ENCODE results near the gene MFN2.
"Not testable (repeated sequence)": the region's sequence is repeated elsewhere in the genome, so short reads cannot be mapped to it uniquely, and the experiment has no call there.

MFN2 gene

DNA sequence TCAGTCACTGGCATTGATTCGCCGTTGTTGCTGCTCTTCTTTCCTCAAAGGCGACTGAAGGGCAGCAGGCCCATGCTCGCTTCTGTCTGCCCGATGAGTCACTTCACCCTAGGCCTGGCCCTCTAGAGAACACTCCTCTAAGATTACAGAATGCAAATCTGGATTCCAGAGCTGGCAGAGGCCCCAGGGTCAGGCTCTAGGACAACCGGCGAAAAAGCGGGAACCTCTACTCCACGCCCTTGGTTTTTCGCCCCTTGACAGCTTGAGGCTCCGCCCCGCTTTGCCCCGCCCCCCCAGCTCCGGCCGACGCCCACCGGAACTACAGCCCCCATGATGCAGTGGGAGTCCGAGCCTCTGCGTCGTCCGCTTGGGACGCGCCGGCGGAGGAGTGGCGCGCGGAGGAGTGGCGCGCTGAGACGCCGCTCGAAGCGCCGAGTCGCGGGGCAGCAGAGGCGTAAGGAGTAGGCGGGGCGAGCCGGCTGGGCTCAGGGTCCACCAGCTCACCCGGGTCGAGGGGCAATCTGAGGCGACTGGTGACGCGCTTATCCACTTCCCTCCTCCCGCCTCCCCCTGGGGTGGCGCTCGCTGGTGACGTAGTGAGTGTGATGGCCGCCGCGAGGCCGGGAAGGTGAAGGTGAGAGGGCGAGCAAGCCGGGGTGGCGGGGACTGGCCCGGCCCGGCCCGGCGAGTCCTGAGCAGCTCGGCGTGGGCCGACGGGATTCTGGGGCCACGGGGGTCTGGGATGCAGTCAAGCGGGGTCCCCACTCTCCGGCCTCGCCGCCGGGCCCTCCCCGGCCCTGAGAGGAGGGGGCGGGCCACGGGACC, at the start of gene MFN2:
Gene MFN2 (plus strand): TSS at position 594 of the 825 bp plus-strand sequence. CDS start 8,725 bp downstream, outside the sequence.
- DNase-seq: peak; percentile 95

DNA sequence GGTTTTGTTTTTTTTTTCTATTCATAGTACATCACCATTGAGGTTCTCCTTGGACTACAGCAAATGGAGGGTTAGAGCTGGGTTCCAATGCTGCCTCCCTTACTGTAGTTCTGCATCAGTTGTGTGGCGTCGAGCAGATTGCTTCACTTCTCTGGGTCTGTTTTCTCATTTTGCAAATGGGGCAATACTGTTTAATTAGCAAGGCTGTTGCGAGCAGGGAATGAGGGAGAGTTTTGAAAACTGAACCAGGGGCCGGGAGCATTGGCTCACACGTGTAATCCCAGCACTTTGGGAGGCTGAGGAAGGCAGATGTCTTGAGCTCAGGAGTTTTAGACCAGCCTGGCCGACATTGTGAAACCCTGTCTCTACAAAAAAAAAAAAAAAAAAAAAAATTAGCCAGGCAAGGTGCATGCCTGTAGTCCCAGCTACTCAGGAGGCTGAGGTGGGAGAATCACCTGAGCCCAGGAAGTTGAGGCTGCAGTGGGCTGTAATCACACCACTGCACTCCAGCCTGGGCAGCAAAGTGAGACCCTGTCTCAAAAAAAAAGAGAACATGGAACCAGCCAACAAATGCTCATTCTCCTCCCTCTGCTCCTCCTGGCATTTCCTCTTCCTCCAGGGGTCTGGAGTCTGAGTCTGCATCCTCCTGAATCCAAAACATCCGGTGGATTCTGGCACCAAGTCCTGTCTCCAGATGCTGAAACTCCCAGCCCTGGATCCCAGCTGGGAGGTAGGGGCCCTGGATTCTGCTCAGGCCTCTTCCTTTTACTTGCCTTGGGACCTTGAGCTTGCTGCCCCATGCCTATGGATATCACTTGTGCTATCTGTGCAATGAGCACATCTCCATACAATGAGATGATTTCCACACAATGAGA, 49.4 kb upstream of the MFN2 start:
- no peak for DNase-seq

DNA sequence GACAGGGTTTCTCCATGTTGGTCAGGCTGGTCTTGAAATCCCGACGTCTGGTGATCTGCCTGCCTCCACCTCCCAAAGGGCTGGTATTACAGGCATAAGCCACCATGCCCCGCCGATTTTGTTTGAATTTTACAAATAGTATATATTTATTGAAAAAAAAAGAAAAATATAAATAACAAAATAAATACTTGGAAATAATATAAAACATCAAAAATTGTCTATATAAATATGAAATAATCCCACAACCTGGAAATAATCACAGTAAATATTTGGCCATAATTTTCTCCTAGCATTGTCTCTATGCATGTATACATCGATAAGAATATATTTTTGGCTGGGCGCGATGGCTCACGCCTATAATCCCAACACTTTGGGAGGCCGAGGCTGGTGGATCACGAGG, 48.4 kb upstream of the MFN2 start:
- DNase-seq: no peak

DNA sequence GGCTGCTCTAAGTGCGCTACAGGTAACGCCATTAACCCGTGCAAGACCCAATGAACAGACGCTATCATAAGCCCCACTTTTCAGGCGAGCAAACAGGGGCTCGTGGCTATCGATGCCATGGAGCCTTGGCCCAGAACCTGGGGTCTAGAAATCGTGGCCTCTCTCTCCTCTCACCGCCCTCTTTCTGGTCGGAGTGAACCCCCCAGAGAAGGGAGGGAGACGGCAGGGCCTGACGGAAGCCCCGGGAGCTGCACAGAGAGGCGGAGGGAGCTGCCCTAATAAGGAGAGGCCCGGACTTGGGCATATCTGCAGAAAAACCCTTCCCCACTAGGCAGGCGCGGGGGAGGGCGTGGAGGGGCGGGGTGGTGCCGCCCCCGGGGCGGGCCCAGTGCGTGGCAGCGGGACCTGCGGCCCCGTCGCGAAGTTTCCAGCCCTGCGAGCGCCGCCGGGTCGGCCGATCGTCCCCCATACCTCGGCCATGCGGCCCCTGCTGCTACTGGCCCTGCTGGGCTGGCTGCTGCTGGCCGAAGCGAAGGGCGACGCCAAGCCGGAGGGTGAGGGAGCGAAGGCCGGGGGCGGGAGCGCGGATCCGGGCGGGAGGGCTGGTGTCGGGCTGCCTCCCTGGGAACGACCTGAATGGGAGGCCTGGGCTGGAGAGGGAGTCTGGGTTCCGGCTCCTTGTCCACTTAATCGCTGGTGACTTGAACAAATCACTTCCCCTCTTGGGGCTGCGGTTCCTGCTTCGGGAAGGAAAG, 45.8 kb upstream of the MFN2 start, which contains the start of gene PLOD1:
Gene PLOD1 (plus strand): TSS at position 416 of the 755 bp plus-strand sequence. CDS start 63 bp downstream, at position 479.
- peak; percentile 94 for DNase-seq

DNA sequence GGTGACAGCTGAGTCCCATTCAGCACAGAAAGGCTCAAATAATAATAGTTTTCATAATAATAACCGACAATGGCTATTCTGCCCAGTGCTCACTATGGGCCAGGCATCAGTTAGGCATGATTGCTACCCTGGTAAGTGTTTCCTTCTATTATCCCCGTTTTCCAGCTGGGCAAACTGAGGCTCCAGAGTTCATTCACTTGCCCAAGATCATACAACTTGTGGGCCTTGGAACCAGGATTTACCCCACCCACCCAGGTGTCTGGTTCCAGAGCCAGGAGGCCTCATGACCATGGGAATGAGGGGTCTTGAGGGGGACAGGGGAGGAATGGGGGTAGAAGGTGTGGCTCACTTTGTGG, 45.2 kb upstream of the MFN2 start:
- no peak for DNase-seq

DNA sequence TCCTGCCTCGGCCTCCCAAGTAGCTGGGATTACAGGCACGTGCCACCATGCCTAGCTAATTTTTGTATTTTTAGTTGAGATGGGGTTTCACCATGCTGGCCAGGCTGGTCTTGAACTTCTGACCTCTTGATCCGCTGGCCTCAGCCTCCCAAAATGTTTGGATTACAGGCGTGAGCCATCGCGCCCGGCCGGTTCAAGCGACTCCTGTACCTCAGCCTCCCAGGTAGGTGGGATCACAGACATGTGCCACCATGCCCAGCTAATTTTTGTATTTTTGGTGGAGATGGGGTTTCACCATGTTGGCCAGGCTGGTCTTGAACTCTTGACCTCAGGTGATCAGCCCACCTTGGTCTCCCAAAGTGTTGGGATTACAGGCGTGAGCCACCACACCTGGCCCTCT, 44.5 kb upstream of the MFN2 start:
- DNase-seq: not testable (repeated sequence)

DNA sequence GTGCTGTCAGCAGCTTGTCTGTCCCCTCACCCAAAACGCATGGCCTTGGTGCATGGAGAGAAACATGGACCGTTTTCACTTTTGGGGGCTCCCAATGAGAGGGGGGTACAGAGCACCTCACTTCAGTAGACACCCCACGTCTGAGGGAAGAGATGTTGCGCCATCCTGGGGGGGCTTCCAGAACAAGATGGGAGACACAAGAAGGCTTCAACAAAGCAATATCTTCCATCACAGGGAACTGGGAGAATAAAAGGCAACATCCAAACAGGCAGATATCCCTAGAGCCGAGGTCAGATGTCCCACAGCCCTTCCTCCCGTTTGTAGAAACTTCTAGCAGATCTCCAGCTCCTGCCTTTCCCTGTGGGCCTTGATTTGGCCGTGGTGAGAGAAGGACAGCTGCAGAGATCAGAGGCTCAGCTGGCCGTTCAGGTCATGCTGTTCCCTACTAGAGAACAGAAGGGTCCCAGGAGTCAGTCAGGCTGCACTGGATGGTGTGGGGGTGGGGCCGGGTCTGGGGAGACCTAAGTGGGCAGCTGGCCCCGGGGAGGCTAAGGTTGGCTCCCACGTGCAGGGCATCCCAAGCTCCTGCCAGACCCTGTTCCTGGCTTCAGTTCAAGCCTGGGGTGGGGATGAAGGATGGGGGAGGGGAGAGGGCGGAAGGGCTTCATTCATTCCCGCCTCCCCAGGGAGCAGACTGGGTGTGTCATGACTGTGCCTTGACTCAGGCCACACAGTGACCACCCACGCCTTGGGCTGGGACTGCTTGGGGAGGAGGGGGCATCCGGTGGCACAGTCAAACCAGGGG, 41.3 kb upstream of the MFN2 start:
- DNase-seq: no peak

DNA sequence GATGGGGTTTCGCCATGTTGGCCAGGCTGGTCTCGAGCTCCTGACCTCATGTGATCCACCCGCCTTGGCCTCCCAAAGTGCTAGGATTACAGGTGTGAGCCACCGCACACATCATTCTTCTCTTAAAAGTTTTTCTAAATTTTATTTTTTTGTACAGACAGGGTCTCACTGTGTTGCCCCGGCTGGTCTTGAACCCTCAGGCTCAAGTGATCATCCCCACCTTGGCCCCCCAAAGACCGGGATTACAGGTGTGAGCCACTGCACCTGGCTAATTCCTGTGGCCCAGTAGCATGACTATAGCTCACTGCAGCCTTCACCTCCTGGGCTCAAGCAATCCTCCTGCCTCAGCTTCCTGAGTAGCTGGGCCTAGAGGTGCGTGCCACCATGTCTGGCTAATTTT, 40.5 kb upstream of the MFN2 start:
- not testable (repeated sequence) for DNase-seq

DNA sequence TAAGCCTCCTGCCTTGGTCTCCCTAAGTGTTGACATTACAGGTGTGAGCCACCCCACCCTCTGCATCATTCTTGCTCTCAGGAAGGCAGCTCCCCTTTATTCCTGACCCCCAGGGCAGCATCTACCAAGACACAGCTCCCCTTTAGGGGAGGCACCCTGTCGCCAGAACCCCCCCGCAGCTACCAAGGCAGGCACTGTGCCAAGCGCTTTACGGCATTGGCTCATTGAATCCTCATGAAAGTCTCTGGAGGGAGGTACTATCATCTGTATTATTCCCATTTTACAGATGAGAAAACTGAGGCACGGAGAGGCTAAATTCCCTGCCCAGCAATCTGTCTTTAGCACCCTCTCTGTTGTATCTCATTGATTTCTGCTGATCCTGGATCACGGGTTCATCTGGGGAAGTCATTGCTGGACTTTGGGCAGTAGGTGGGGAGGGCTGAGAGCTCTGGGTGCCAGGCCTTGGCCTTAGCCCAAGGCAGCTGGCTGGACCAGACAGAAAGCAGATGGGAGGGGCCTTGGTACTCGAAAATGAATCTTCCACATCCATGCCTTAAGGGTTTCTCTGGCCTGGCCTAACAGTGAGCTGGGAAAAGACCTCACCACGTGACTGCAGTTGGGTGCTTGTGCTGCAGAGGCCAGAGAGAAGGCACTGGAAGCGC, 39.9 kb upstream of the MFN2 start:
- no peak for DNase-seq

DNA sequence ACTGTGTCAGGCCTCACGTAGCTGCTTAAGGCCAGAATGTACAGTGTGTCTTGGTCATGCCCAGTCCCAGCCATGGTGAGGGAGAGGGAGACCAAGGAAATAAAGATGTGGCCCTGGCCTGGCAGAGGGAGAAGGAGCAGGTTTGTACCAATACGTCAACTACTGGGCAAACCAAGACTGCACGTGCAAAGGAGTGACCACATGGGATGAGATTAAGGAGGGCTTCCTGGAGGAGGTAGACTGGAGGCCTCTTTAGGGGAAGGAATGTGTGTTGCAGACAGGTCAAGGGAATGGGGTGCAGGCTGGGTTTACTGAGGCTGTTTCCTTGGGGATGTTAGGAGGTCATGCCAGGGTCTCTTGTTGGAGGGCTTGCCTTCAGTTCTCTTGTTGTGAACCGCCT, 38.0 kb upstream of the MFN2 start:
- DNase-seq: no peak

DNA sequence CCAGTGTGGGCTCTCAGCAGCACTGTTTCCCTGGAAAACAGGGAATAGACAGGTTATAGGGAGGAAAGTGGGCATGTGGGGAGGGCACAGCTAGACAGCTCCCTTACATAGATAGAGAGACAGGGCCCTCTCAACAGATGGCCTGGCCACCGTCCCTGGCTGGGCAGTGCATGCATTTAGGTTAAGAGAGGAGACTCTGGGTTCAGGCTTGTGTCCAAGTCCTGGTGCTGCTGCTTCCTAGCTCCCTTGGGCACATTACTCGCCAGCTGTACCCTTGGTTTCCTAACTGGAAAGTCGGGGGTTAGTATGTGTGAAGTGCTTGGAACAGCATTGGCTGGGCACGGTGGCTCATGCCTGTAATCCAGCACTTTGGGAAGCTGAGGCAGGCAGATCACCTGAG, 36.6 kb upstream of the MFN2 start:
- no peak for DNase-seq

DNA sequence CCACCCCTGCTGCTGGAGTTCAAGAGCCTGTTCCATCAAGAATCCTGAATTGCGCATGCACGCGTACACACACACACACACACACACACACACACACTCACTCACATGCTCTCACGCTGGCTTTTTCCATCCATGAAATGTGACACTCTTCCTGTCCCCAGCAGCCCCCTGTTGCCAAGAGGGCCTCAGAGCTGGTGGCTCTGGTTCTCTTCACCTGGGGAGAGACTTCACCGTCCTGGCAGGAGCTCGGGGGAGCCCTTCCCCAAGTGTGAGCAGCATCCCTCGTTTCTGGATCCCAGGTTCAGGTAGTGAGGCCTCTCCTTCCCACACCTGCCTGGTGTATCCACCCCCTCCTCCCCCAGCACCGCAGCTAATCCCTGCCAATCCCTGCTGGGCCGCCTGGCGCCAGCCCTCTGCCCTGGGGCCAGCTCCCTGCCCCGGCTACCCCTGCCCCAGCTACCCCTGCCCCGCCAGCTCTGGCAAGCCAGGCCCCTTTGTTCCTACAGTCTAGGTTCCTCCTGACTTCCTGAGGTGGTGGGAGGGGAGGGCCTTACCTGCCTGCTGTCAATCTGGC, 35.8 kb upstream of the MFN2 start:
- no peak for DNase-seq

DNA sequence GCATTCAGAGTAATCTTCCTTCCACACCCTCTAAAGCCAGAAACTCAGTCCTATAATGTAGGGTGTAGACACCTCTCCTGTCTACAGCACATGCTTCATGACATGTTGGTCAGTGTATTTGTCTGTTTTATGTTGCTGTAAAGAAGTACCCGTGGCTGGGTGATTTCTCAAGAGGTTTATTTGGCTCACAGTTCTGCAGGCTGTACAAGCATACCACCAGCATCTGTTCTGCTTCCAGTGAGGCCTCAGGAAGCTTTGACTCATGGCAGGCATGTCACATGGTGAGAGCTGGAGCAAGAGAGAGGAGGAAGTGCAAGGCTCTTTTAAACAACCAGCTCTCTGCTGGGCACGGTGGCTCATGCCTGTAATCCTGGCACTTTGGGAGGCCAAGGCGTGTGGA, 33.6 kb upstream of the MFN2 start:
- no peak for DNase-seq

DNA sequence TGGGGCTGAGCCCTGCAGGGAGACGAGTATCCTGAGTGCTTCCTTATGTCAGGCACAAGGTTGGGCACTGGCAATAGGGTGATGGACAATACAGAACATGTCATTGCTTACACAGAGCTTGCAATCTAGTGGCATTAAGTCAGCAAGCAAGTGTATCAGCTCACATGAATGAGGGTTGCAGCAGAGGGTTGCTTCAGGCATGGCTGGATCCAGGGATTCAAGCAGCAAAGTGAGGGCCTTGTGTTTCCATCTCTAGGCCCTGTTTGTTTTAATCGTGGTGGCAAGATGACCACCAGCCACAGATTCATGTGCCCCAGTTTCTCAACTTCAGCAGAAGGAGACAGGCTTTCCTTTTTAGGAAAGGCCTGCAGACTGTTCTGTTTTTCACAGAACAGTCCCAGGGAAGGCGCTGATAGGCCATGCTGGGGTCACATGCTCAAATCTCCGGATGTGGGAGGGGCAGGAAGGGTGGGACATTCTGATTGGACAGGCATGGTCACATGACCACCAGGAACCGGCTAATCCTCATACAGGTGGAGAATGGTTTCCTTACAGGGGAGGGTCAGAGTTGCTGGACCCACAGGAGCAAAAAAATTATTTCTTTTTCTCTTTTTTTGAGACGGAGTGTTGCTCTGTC, 31.3 kb upstream of the MFN2 start:
- DNase-seq: no peak

DNA sequence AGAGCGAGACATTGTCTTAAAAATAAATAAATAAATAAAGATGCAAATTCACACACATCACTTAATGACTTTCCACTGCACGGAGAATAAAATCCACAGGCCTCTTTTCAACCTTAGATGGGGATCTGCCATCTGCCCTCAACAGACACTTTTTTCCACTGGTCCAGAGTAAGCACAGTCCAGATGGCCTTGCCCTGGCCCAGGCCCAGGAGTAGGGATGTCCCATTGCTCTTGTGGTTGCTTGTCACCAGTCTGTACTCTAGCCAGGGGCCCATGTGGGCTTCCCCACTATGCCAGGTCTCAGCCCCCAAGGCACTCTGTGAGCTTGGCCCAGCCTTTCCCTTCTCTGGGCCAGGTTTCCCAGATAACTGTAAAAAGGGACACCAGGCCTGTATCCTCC, 28.3 kb upstream of the MFN2 start:
- no peak for DNase-seq

DNA sequence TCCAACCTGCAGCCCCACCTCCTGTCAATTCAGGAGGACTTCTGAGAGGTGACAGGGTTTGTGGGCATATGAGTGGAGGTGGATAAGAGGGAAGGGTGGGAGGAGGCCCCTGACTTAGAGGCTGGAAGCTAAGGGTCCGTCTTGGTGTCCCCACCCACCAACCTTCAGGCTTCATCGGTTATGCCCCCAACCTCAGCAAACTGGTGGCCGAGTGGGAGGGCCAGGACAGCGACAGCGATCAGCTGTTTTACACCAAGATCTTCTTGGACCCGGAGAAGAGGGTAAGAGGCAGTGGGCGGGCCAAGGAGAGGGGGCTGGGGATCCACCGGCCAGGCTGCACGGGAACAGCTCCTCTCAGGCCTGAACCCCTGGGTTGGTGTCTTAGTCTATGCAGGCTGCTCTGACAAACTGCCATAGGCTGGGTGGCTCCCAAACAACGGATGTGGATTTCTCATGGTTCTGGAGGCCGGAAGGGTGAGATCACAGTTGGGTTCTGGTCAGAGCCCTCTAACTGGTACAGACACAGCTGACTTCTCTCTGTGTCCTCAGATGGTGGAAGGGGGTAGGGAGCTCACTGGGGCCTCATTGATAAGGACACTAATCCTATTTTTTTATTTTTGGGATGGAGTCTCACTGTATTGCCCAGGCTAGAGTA, 27.7 kb upstream of the MFN2 start:
- no peak for DNase-seq

DNA sequence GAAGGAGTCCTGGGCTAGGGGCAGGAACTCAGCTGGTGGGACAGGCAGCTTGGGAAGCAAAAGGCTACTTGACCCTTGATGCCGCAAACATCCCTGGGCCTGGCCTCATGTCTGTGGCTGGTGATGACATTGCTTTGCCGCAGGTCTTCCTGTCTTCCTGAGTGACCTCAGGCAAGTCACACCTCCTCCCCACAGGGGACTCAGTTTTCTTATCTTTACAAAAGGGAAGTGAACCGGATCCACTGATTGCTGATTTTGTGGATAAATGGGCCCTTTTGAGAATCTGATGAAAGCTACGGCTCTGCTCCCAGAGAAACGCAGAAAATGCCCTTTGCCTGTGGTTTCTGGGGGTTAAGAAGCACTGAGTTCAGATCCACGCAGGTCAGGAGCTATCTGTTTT, 25.0 kb upstream of the MFN2 start:
- DNase-seq: no peak

DNA sequence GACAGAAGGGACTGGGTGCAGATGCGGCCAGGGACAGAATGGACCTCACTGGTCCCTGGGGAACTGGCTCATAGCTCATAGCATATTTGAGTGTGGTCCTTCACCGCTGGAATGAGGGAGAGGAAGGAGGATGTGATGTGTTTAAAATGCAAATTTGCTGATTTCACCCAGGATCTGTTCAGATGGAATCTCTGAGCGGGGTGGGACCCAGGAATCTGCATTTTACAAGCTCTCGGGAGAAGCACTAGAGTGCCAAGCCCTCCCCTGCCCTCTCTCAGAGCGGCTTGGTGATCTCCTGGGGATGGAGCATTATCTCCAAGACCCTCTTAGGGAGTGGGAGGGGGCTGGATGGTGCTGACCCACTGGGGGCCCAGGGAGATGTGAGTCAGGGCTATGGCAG, 22.8 kb upstream of the MFN2 start:
- DNase-seq: no peak

DNA sequence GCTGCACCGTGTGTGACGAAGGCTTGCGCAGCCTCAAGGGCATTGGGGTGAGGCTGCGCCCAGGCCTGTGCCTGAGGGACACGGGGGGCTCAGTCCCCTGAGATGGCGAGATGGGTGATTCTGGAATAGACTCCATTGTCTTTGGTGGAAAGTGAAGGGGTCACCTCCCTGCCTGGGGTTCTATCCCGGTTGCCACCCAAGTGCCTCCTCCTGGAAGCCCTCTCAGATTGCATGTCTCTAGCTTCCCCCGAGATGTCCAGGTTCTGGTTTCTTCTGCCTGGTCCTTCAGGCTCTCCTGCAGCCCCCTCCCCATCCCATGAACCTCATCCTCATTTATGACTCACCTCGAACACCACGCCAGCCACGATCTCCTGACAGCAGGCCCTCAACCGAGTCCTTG, 22.3 kb upstream of the MFN2 start:
- no peak for DNase-seq

DNA sequence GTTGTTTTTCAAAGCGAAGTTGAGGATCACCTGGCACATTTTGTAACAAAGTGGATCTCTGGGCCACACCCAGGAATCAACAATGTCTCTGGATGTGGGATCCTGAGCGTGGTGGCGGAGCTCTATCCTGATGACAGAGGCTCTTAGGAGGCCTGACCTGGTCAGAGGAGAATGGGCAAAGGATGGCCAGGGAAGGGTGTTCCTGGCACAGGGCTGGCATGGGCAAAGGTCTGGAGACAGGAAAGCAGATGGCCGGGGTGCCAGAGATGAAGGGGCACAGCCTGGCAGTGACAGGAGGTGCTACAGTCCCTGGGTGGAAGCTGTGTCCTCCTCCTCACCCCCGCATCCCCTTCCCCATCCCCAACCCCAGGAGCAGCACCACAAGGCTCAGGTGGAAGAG, 20.0 kb upstream of the MFN2 start:
- DNase-seq: no peak

Data from CD4-positive, alpha-beta T cell treated with Interleukin-17A for 4 hours (primary cell).